Sciatic nerve (tissue), 2 donors: ENCODE data around the gene GAPVD1. TPM values are rescaled to one million over a fixed set of nuclear protein-coding genes. Genes with fewer than 3 reads are reported as not detected.
"Not testable (repeated sequence)": the region's sequence is repeated elsewhere in the genome, so short reads cannot be mapped to it uniquely, and the experiment has no call there.

ENCODE experiments used
- ATAC-seq: fragments of 200-7000 bp; cut with Tn5 transposase; one replicate; pipeline ENCODE4 v1.9.1; 2020; ENCODE audit warnings: mild to moderate bottlenecking, moderate library complexity
- DNase-seq: peaks from one replicate; pipeline ENCODE4 v3.0.0-alpha.2; 2020; ENCODE audit warnings: low spot score
- intact Hi-C: fragments of 100-400 bp; cut with DNase I; formaldehyde crosslinking; loops from one replicate; pipeline ENCODE4 v1.14.2; 2022
- total RNA-seq: library from RNA; stranded (reverse); fragmentation: NEBNext Ultra II Directional; extraction: Animal tissue kit (Norgen Biotek cat#: 25700); gene quantifications from one replicate; pipeline ENCODE4 v1.2.1, GENCODE V29; 2021
- donor health status: DM: no; HTN: no; CAD: no.
- donor health status: DM: no; HTN: no; CAD: no.

The GAPVD1 gene
- total RNA-seq, 1 donor from 2014 or later, result 73.3 TPM

DNA sequence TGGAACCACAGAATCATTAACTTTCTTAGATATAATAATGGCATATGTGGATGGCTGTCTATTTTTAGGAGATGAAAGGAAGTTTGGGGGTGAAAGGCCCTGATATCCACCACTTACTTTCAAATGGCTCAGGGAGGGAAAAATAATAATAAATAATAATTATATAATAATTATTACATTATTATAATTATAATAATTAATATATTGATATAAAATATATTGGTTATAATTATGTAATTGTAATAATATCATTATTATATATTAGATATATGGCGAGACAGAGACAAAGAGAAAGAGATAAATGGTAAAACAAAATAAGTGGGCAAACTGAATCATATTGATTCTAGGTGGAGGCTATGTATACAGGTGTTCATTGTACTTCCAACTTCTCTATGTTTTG, 136.6 kb downstream of the GAPVD1 start:
- intact Hi-C loops, result no loop called here

DNA sequence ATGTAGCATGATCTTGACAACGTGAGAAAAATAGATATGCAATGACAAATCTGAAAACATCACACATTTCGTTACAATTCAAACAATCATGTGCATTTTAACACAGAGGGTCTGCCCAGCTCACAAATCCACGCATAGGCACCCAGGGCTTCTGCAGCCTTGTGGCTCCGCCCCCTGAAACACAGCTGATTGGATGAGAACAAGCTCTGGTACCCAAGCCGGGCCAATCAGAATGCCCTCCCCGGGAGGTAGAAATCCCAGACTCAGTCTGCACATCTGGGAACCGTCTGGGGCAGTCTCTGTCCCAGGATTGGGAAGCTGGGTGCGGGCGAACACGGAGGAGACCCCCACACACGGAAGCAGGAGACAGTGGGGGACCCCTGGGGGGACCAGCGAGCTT, 137.5 kb downstream of the GAPVD1 start:
- intact Hi-C loops, result no loop called here
- no peak for DNase-seq
- ATAC-seq, result no peak

More for the DNA sequence above, 136.6 kb downstream of the GAPVD1 start:
- ATAC-seq (no peak), DNase-seq (no peak)

DNA sequence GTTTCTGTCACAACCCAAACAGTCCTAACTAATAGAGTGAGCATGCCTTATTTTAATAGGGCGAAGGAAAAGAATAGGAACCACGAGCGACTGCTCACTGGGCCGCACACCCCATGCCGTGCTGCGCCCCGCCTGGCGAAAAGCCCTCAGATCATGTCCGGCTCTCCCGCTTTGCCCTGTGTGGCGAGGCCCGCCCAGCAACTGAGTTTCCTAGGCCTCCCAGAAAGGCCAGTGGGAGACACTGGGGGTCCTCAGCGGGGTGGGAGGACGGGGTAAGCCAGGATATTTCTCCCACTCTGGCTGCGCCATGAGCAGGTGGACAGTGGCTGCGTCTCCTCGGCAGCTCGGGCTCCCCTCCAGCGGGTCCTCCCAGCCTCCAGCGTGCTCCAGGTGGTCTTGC, 138.0 kb downstream of the GAPVD1 start:
- ATAC-seq, result no peak
- intact Hi-C loops, result no loop called here
- no peak for DNase-seq

DNA sequence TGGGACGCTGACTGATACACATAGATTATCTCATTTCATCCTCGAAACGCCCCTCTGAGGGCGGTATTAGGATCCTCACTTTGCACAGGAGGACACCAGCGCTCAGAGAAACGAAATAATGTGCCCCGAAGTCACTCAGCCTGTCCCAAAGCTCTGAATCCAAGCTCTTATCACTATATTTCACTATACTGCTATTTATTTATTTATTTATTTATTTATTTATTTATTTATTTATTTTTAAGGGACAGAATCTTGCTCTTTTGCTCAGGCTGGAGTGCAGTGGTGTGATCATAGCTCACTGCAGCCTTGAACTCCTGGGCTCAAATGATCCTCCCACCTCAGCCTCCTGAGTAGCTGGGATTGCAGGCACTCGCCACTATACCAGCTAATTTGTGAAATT, 138.6 kb downstream of the GAPVD1 start:
- intact Hi-C loops, ATAC-seq, DNase-seq: not testable (repeated sequence)

DNA sequence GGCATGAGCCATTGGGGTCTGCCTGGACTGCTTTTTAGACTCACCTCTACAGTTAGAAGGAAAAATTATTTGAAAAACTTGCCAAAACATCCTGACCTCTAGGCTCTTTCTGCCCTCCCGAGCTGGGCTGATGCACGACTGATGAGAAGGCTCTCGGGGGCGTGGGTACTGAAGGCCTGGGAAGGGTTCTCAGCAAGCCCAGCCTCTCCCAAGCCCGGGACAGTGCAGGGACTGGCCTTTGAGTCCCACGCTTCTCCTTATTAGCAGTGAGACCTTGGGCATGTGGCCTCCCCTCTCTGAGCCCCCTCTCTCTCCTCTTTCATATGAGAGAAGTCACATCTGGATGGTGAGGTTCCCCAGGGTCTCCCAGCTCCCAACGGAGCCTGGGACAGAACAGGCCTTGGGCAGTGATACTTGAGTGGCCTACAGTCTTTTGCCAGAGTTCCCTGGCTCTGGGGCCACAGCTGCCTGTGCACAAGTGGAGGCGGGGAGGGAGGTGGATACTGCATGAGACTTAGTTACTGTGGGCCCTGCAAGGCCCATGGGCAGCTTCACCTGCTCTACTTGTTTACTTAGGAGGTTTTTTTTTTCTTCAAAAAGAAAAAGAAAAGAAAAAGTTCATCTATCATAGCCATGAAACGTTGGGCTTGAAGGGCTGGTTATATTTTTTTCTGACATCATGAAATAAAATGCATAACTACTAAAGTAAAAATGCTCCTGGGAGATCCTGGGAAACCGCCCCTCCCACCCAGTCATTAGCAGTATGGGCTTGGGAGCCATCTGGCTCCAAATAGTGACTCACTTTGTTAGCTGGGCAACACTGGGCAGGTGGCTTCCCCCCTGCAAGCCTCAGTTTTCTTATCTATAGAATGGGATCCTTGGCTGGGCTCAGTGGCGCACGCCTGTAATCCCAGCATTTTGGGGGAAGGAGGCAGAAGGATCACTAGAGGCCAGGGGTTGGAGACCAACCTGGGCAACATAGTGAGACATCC, 139.4 kb downstream of the GAPVD1 start:
- no peak for ATAC-seq
- intact Hi-C loops, result no loop called here
- DNase-seq, result no peak

DNA sequence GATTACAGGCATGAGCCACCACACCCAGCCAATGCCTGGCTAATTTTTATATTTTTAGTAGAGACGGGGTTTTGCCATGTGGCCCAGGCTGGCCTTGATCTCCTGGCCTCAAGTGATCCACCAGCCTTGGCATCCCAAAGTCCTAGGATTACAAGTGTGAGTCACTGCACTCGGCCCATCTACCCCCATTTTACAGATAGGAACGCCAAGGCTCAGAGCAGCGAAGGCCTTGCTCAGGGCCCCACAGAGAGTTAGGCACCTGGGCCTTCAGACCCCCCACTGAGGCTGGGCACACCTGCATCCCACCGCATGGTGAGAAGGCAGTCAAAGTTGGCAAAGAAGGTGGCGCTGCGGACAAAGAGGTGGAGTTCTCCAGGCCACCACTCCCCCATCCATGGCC, 143.1 kb downstream of the GAPVD1 start:
- intact Hi-C loops, result no loop called here
- DNase-seq (no peak), ATAC-seq (no peak)

DNA sequence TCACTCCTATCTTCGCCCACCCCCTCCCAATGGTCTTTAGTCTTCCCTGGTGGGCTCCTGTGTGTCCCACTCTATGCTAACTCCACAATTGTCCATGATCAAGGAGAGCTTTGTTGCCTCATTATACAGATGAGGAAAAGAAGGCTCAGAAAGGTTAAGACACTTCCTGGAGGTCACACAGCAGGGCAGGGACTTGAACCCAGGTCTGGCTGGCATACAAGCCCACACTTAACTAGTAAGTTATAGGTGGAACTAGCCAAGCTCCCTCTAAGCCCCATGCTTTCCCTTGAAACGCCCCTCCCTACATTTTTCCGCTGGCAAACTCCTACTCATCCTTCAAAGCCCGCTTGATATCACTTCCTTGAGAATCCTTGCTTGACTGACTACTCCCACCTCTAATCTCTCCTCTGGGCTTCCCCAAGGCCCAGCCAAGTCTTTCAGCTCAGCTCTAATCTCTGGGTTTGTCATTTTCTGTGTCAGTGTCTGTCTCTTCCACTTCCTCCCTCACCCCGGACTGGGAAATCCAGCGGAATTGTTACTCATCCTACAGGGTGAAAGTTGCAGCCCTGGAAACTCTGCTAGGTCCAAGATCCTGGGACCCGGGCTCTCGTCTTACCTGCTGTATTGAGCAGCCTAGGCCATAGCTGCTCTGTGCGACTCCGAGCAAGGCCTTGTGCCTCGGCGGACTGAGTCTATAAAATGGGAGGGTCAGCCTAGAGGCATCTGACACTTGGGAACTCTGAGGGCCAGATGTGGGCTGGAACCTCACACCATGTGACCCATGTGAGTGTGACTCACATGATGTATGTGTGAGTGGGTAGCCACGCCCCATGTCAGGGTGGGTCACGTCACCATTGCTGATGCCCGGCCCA, 144.5 kb downstream of the GAPVD1 start:
- DNase-seq (no peak), ATAC-seq (no peak)
- intact Hi-C loops, result no loop called here

DNA sequence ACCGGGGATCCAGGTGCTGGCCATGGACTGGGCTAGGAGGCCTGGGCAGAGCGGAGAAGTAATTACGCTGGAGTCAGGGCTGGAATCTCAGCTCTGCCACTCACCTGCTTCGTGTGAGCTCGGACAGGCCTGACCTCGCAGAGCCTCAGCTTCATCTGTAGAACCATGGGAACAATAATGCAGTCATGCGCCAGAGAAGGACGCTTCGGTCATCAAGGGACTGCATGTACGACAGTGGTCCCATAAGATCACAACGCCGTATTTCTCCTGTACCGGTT, 145.1 kb downstream of the GAPVD1 start:
- intact Hi-C loops, result no loop called here
- DNase-seq (no peak), ATAC-seq (no peak)

DNA sequence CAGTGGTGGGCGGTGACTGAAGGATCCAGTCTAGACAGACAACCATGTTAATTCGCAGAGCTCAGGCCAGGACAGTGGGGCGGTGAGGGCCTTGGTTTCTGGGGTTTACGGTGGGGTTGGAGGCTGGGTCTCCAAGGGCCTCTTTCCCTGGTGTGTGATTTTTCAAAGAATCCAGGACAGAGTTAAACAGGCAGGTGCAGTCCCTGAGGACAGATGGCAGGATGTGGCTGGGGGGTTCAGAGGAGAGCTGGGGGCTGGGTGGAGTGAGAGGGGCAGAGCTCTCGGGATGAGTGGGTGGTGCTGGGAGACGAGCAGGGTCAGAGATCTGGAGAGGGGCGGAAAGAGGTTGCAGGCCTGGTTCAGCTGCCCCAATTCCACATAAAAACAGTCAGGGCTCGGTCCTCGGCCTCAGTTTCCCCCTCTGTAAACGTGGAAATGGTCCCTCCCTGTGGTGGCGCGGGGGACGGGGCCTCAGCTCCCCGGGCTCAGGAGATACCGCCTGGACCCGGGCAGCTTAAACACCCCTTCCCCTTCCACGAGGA, 145.9 kb downstream of the GAPVD1 start:
- ATAC-seq (no peak), DNase-seq (no peak)
- intact Hi-C loops, result no loop called here

DNA sequence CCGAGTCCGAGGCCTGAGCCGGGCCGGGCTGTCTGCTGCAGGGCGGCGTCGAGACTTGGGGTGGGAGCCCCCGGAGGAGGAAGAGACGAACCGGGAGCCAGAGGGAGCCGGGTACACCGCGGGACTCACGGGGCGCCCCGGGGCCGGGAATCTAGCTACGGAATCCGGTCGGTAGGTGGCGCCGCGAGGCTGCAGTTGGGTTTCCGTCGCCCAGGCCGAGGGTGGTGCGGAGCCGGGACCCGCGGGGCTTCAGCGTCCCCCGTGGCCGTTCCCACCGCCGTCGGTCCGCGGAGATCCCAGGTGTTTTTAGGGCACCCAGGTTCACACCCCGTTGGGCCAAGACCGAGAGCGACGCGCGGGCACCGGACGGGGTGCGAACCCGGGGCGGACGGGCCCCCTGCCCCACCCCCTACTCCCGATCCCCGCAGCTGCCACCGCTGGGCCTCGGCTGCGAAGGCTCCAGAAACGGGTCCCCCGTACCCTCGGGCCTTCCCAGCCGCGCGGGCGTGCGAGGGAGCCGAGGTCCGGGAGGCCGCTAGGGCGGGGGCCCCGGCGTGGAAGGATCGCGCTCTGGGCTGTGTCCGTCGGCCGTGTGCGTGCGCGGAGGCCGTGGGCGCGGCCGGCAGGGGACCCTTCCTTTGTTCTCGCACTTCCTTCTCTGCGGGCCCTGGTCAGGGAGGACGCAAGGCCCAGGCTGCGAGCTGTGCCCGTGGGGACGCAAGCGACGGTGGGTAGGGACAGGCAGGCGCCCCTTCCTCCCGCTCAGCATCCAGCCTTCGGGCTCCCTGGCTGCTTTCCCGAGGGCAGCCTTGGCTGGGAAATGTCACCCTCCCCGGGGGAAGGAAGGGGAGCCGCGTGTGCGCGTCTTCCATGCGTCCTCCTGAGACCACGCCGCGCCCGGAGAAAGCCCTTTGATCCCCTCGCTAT, 146.6 kb downstream of the GAPVD1 start:
- ATAC-seq, result peak; percentile 89
- intact Hi-C loops, result no loop called here
- DNase-seq, result peak; percentile 87

DNA sequence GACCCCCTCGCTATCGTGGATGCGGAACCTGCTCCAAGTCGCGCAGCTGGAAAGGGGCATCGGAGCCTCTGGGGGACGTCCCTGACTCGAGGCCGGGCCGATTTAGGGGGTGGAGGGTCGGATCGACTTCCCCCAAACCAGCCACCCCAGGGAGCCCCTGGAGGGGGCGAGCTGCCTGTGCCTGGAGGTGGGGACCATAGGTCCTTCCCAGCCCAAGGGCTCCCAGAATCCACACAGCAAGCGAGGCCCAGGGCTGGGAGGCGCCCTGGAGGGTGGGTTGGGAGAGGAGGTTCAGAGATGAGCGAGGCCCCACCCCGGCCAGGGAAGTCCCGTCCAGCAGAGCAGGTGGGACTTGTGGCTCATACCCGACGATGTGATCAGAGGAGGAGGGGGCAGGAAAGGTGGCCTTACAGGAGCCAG, 147.6 kb downstream of the GAPVD1 start:
- DNase-seq, result no peak
- intact Hi-C loops, result no loop called here
- ATAC-seq, result no peak

DNA sequence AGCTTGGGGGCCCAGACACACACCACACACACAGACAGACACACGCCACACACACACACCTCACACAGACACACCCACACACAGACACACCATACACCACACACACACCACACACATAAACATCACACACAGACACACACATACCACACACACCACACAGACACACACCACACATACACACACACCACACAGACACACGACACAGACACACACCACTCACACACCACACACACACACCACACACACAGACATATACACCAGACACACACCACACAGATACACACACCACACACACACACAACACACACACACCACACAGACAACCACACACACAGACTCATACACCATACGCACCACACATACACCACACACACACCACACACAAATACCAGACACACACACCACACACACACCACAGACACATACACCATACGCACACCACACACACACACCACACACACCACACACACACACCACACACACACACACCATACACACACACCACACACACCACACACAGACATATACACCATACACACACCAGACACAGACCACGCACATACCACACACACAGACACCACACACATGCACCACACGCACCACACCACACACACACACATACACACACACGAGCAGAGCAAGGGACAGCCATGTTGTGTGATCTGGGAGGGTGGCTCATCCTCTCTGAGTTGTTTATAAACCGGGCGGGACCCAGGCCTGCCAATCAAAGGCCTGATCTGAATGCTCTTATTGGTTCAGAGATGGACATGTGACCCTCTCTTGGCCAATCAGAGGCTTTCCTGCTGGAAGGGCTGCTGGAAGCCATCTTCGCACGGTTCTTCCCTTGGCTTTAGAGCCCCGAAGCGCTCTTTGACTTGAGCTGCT, 148.3 kb downstream of the GAPVD1 start:
- ATAC-seq, result no peak
- no peak for DNase-seq
- intact Hi-C loops, result no loop called here

DNA sequence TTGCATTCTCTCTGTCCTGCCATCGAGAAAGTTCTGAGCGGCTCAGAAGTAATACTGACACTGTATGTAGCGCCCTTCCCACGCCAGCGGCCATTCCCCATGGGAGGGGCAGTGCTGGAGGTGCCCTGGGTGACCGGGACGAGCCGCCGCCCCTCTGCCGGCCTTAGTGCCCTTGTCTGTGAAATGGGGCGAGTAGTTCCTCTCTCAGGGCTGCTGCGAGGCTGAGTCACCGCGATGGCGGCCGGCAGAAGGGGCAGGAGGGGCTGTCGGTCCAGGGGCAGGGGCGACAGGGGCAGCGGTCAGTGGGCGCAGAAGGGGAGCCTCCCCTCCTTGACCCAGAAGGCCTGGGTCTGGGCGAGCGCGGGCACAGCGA, 148.9 kb downstream of the GAPVD1 start:
- ATAC-seq (no peak), DNase-seq (no peak)
- intact Hi-C loops, result no loop called here

DNA sequence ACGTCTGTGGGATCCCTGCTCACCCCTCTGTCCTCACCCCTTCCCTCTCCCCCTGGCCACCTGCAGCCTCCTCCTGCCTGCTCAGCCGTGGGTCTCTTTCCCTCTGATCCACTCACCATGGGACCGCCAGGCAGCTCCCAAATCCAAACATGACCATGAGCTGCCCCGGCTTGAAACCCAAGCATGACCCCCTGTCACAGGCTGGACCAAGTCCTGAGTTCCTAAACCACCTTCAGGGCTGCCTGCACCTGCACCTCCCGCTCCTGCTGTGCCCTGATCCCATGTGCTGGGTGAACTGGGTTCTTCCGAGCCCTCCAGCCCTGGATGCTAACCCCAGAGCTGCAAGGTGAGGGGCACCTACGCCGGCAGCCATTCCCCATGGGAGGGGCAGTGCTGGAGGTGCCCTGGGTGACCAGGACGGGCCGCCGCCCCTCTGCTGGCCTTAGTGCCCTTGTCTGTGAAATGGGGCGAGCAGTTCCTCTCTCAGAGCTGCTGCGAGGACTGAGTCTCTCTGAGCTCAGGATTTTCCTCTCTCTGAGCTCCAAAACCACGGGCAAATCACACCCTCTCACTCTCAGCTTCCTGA, 149.6 kb downstream of the GAPVD1 start:
- DNase-seq (no peak), ATAC-seq (no peak)
- intact Hi-C loops, result no loop called here

DNA sequence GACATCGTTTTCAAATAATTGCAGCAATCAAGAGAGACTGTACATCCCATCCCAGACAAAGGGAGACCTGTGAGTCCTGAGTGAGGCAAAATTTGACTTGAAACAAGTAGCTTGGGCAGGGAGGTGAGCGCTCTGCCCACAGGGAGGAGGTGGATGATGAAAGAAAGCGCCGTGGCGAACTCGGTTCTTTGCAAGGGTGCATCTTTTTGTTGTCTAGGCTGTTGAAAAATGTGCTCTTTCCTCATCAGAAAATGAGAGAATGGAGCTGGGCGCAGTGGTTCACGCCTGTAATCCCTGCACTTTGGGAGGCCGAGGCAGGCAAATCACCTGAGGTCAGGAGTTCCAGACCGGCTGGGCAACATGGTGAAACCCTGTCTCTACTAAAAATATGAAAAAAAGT, 150.5 kb downstream of the GAPVD1 start:
- ATAC-seq, result no peak
- DNase-seq, result no peak
- intact Hi-C loops, result no loop called here

DNA sequence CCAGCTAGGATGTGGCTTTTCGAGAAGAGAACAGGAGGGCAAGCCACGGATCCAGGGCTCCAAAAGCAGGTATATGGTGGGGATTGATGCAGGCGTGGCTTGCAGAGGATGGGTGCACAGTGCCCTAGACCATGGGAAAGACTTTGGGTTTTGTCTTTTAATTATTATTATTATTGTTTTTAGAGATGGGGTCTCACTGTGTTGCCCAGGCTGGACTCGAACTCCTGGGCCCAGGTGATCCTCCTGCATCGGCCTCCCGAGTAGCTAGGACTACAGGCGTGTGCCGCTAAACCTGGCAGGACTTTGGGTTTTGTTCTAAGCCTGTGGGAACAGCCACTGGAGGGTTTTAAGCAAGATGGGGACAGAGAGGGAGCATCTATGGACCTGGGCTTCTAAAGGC, 152.0 kb downstream of the GAPVD1 start:
- intact Hi-C loops, result no loop called here
- DNase-seq, result no peak
- no peak for ATAC-seq

DNA sequence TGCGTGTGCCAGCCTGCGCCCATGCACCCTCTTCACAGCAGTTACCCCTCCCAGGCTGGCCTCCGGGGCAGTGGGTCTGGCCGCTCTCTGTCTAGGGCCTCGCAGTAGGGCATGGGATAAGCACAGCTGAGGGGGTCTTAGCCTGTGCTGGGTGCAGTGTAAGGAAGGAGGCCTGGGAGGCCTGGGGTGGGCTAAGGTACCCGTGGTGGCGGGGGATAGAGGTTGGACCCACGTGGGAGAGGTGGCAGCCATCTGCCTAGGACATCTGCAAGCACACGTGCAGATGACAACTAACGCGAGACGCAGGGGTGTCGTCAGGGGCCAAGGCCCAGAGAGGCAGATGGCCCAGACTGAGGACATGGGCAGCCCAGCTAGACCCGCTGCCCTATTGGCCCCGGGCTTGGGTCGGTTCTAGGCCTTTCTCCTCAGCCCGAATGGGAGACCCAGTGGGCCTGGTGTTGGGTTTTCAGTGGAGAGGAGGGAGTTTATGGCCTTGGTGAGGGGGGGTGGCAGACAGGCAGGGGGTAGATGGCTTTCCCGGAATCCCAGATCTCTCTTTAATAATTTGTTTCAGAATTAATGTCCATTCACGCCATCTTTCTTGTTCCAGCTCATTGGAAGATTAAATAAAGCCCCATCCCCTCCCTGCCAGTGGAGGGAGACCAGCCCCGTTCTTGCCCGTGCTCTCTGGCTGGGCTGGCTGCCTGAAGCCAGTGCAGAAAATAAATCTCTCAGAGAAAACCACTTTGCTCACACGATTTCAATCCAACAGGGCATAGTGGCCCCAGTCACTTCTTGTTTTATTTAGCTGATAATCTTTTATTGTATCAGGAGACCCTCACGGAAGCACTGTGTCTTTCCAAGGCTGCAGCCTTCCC, 154.2 kb downstream of the GAPVD1 start:
- ATAC-seq (no peak), DNase-seq (no peak)
- intact Hi-C loops, result loop anchor here (2.0 kb wide), 1 partner anchor 801 kb away; no protein-coding TSS in a partner anchor
